Stimulated activated CD4-positive, alpha-beta T cell treated with anti-CD3 and anti-CD28 coated beads, TNF-alpha, amount 100 ng/mL, for 48 hours (primary cell): Measurements from ENCODE around the gene FAAH2.
A peak's percentile ranks its signal among the peaks of the same experiment; 100 is the strongest.
"Not testable (repeated sequence)": the region's sequence is repeated elsewhere in the genome, so short reads cannot be mapped to it uniquely, and the experiment has no call there.

ENCODE experiments used
- DNase-seq, 3 donors: peaks; one replicate each; pipeline ENCODE4 v3.0.0-alpha.2; 2020; ENCODE audit warnings: low read depth in 3 of 3

FAAH2 gene, protein sequence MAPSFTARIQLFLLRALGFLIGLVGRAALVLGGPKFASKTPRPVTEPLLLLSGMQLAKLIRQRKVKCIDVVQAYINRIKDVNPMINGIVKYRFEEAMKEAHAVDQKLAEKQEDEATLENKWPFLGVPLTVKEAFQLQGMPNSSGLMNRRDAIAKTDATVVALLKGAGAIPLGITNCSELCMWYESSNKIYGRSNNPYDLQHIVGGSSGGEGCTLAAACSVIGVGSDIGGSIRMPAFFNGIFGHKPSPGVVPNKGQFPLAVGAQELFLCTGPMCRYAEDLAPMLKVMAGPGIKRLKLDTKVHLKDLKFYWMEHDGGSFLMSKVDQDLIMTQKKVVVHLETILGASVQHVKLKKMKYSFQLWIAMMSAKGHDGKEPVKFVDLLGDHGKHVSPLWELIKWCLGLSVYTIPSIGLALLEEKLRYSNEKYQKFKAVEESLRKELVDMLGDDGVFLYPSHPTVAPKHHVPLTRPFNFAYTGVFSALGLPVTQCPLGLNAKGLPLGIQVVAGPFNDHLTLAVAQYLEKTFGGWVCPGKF

DNA sequence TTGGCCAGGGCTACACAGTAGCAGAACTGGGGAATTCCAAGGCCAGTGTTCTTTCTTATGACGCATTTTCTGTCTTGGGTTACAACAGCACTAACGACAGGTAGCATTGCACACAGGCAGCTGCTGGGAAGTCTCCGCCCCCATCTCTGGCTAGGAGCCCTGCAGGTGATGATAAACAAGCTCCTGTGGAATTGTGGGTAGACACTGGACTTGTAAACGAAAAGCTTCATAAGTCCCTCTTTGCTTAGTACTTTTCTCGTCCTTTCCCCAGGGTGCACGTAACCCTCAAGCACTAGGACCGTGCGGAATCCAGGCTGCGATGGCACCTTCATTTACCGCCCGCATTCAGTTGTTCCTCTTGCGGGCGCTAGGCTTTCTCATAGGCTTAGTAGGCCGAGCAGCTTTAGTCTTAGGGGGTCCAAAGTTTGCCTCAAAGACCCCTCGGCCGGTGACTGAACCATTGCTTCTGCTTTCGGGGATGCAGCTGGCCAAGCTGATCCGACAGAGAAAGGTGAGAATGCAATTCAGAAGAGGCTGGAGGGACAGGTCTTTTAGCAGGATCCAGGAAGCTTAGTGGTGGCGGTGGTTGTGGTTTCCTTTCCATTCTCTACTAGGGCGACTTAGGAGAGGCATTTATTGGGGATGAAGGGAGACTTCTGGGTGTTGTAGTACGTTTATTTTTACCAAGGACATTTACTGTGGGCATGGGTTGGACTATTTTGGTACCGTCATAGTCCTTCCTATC is at the start of gene FAAH2:
TSS of gene FAAH2 (plus strand) at position 200 of the 745 bp plus-strand sequence. CDS start at position 320, 120 bp downstream.
- DNase-seq: peak in 2 of 3 donors; percentile 26 to 41

- DNase-seq: no peak
These were observed 44.5 kb upstream of the FAAH2 start for GRCh38 chrX:57241967-57242366.

- no peak for DNase-seq
These were observed 34.5 kb upstream of the FAAH2 start for GRCh38 chrX:57251965-57252364.

- DNase-seq: no peak
These were observed 21.4 kb upstream of the FAAH2 start for GRCh38 chrX:57265126-57265525.

DNA sequence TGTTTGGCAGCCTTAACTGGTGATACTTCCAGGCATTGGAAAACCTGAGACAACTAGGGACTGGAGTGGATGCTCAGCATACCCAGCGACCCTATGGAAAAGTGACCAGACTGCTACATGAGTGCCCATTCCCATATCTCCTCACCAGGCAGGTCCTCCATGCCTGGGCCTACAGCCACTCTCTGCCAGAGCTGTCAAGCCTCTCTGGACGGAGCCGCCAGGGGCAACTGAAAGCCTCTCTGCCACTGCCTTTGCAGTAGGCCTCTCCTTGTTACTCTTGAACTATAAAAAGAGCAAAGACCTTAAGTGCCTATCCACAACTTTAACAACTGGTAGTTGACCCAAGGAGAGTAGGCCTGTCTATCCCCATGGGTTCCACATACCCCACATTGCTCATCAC is 20.2 kb upstream of the FAAH2 start:
- no peak for DNase-seq

- no peak for DNase-seq
These were observed 19.6 kb upstream of the FAAH2 start for GRCh38 chrX:57266871-57267270.

- DNase-seq: no peak
These were observed 19.2 kb upstream of the FAAH2 start for GRCh38 chrX:57267308-57267707.

GRCh38 chrX:57270980-57271379 is 15.5 kb upstream of the FAAH2 start:
- no peak for DNase-seq

DNA sequence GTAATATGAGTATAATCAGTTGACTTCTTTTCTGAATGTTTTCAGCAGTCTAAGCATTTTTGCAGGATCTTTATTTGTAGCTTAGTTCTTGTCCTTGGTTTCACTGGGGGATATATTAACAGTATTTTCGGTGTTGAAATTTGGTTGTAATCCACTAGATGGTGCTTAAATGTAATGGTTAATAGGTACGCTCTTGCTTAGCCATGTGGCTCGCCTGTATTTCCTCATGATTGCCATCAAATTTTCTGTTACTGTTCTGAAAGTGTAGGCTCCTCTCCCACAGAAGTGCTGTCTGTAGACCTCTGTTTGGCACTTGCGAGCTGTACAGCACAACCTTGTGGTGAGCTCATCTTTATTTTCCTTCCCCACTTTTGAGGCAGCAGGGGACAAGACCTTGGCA is 3.9 kb upstream of the FAAH2 start:
- no peak for DNase-seq

DNA sequence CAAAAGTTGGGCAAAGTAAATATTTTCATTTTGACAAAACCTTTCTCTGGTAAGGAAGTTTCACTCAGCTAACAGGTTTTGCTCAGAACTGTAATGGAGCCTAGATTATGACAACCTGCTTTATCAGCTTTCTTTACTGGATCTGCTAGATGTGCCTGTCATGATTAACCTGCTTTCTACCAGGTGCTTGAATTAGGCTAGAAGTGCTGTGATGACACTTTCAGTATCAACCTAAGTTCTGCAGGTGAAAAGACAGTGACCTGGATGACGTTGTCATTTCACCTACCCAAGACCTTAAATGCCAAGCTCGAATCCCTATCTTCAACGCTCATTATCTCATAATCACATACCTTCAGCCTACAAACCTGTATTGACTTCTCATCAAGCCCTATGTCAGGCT is 1.5 kb upstream of the FAAH2 start:
- DNase-seq: no peak

DNA sequence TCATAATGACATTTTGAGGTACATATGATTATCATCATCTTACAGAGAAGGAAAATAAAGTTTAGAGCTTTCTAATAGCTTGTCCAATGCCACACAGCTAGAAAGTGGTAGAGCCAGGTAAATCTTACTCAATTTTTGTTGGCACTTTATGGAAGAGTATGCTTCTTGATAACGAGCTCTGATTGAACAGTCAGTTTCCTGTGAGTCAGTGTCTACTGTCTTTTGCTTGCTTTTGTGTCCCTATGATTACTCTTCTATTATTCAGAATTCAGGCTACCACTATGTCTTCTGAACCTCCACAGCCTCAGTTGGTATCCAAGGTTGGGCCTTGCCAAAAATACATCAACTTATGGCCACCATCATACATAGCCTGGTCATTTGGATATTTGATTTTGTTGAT is 2.6 kb downstream of the FAAH2 start:
- DNase-seq: no peak

- DNase-seq: no peak
These were observed 8.5 kb downstream of the FAAH2 start for GRCh38 chrX:57294961-57295360.

GRCh38 chrX:57295679-57296078 is 9.2 kb downstream of the FAAH2 start:
- DNase-seq: not testable (repeated sequence)

DNA sequence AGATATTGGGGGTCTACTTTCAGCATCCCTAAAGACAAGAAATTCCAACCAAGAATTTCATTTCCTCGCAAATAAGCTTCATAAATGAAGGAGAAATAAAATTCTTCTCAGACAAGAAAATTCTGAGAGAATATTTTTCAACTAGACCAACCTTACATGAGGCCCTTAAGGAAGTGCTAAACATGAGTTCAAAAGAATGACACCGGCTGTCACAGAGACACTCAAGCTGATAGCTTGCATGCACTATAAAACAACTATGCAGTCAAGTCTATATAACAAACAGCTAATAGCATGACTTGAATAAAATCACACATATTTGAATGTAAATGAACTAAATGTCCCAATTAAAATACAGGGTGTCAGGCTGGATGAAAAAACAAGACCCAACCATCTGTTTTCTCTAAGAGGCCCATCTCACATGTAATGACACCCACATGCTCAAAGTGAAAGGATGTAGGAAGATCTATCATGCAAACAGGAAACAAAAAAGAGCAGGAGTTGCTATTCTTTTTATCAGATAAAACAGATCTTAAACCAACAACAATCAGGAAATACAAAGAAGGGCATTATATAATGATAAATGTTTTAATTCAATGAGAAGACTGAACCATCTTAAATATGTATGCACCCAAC is 27.2 kb downstream of the FAAH2 start:
- DNase-seq: no peak

- no peak for DNase-seq
These were observed 42.5 kb downstream of the FAAH2 start for GRCh38 chrX:57329008-57329407.

DNA sequence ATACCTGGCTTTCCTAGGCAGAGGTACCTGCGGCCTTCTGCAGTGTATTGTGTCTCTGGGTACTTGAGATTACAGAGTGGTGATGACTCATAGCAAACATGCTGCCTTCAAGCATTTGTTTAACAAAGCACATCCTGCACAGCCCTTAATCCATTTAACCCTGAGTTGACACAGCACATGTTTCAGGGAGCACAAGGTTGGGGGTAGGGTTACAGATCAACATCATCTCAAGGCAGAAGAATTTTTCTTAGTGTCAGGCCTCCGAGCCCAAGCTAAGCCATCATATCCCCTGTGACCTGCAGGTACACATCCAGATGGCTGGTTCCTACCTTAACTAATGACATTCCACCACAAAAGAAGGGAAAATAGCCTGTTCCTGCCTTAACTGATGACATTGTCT is 49.3 kb downstream of the FAAH2 start:
- not testable (repeated sequence) for DNase-seq

GRCh38 chrX:57353472-57354132 is 67.1 kb downstream of the FAAH2 start:
- DNase-seq: no peak

GRCh38 chrX:57364145-57364544 is 77.6 kb downstream of the FAAH2 start:
- no peak for DNase-seq

GRCh38 chrX:57366430-57366829 is 79.9 kb downstream of the FAAH2 start:
- no peak for DNase-seq

GRCh38 chrX:57367649-57368048 is 81.1 kb downstream of the FAAH2 start:
- DNase-seq: no peak

DNA sequence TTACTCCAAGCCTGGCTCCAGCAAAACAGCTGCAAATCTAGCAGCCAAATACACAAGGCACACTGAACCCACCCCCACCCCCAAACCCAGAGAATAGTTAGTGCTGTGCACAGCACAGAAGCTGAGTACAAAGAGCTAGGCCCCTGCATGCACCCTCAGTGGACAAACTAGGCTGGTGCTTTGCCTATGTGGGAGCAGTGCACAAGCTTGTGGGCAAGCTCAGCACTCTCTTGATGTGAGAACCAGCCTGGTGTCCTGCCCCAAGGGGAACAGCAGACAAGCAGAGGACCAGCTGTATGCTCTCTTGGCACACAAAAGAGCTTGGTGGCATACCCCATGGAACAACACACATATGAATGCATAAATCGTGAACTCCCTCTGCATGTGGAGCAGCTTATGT is 81.7 kb downstream of the FAAH2 start:
- no peak for DNase-seq

- no peak for DNase-seq
These were observed 92.8 kb downstream of the FAAH2 start for GRCh38 chrX:57379296-57379695.
